GM23338 (cell line): Measurements from ENCODE around the gene WNT10A.

Source experiments
- EZH2 ChIP-seq: fragments of 200-600 bp; sonication (generic); IDR thresholded peaks from one replicate; pipeline ENCODE4 v1.8.0; 2017; ENCODE audit warnings: antibody characterized with exemption, mild to moderate bottlenecking, low read depth; ENCODE audit not compliant: unreplicated experiment
- EZH2phosphoT487 ChIP-seq: fragments of 200-600 bp; sonication (generic); IDR thresholded peaks from one replicate; pipeline ENCODE4 v1.8.1; 2018; ENCODE audit warnings: antibody characterized with exemption; ENCODE audit not compliant: unreplicated experiment
- NANOG ChIP-seq: IDR thresholded peaks from 2 replicates; pipeline ENCODE4 v1.6.1; 2016; ENCODE audit warnings: antibody characterized with exemption, borderline replicate concordance
- POLR2AphosphoS5 ChIP-seq: IDR thresholded peaks from 2 replicates; pipeline ENCODE4 v1.6.1; 2016; ENCODE audit warnings: antibody characterized with exemption, low read depth
- TF ChIP-seq, protein P1 (sequence below), 2 experiments: fragments of 200-600 bp in 1 of 2; sonication (generic) in 1 of 2; conservative IDR thresholded peaks; 2 replicates each; pipeline versions ENCODE4 v1.5.1 to v1.6.1; 2016 to 2017; ENCODE audit warnings: antibody characterized with exemption in 2 of 2, low read depth in 2 of 2, mild to moderate bottlenecking in 2 of 2, moderate library complexity in 1 of 2
- TF ChIP-seq, protein P2 (sequence below): IDR thresholded peaks from one replicate; pipeline ENCODE4 v1.6.1; 2018; ENCODE audit warnings: antibody characterized with exemption; ENCODE audit not compliant: unreplicated experiment

DNA sequence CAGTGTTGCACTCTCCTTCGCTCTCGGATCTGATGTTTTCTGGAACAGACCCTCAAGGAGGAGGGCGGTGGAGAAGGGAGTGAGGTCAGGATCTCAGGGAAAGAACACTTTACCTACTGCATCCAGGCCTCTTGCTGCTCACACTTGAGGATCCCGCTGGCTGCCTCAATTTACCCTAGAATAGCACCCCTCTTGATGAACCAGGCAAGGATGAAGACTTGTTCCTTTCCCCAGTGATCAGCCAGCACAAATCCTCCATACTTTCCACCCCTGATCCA, 14.2 kb downstream of the WNT10A start:
- no peak for TF ChIP-seq POLR2AphosphoS5
- TF ChIP-seq, protein P1, sequence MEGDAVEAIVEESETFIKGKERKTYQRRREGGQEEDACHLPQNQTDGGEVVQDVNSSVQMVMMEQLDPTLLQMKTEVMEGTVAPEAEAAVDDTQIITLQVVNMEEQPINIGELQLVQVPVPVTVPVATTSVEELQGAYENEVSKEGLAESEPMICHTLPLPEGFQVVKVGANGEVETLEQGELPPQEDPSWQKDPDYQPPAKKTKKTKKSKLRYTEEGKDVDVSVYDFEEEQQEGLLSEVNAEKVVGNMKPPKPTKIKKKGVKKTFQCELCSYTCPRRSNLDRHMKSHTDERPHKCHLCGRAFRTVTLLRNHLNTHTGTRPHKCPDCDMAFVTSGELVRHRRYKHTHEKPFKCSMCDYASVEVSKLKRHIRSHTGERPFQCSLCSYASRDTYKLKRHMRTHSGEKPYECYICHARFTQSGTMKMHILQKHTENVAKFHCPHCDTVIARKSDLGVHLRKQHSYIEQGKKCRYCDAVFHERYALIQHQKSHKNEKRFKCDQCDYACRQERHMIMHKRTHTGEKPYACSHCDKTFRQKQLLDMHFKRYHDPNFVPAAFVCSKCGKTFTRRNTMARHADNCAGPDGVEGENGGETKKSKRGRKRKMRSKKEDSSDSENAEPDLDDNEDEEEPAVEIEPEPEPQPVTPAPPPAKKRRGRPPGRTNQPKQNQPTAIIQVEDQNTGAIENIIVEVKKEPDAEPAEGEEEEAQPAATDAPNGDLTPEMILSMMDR (conservative IDR thresholded peaks at IDR 0.05; ENCODE audit: low read depth in 2 of 2), result no peak
- TF ChIP-seq EZH2, result no peak
- TF ChIP-seq EZH2phosphoT487, result no peak
- TF ChIP-seq, protein P2, sequence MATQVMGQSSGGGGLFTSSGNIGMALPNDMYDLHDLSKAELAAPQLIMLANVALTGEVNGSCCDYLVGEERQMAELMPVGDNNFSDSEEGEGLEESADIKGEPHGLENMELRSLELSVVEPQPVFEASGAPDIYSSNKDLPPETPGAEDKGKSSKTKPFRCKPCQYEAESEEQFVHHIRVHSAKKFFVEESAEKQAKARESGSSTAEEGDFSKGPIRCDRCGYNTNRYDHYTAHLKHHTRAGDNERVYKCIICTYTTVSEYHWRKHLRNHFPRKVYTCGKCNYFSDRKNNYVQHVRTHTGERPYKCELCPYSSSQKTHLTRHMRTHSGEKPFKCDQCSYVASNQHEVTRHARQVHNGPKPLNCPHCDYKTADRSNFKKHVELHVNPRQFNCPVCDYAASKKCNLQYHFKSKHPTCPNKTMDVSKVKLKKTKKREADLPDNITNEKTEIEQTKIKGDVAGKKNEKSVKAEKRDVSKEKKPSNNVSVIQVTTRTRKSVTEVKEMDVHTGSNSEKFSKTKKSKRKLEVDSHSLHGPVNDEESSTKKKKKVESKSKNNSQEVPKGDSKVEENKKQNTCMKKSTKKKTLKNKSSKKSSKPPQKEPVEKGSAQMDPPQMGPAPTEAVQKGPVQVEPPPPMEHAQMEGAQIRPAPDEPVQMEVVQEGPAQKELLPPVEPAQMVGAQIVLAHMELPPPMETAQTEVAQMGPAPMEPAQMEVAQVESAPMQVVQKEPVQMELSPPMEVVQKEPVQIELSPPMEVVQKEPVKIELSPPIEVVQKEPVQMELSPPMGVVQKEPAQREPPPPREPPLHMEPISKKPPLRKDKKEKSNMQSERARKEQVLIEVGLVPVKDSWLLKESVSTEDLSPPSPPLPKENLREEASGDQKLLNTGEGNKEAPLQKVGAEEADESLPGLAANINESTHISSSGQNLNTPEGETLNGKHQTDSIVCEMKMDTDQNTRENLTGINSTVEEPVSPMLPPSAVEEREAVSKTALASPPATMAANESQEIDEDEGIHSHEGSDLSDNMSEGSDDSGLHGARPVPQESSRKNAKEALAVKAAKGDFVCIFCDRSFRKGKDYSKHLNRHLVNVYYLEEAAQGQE, result no peak
- TF ChIP-seq NANOG, result no peak
